OCI-LY7 (cell line): ENCODE data around the gene UHRF1.

ENCODE experiments used
- CTCF ChIP-seq: fragments of 200-600 bp; sonication (generic); conservative IDR thresholded peaks from 2 replicates; pipeline ENCODE4 v1.5.1; 2014; ENCODE audit warnings: mild to moderate bottlenecking, antibody characterized with exemption, low read length, moderate library complexity, mixed read lengths
- EZH2phosphoT487 ChIP-seq: fragments of 200-600 bp; sonication (generic); IDR thresholded peaks from 2 replicates; pipeline ENCODE4 v1.6.1; 2018; ENCODE audit warnings: low read depth, borderline replicate concordance, mild to moderate bottlenecking, mixed run types, antibody characterized with exemption, low read length, moderate library complexity, mixed read lengths

- no peak for TF ChIP-seq CTCF
- no peak for TF ChIP-seq EZH2phosphoT487
Observed at GRCh38 chr19:4916292-4917082, 7.2 kb downstream of the UHRF1 start.
